ENCODE results near the gene OR10AD1. TPM values are rescaled to one million over a fixed set of nuclear protein-coding genes. Genes with fewer than 3 reads are reported as not detected.

OR10AD1 gene
- total RNA-seq, 1 donor from 2014 or later, result not detected

Other genes starting within 250 kb of the OR10AD1 start
- 168 and 169 TPM in 2 replicates for gene TMEM106C, start 239.7 kb downstream of the OR10AD1 start, total RNA-seq
- gene COL2A1, start 198.8 kb downstream of the OR10AD1 start, total RNA-seq, result 0.14 and 0.27 TPM in 2 replicates
- gene SENP1, start 97.2 kb downstream of the OR10AD1 start, total RNA-seq, result 45.9 and 49.0 TPM in 2 replicates
- 55.2 and 67.3 TPM in 2 replicates for gene PFKM, start 83.9 kb downstream of the OR10AD1 start, total RNA-seq
- gene ASB8, start 45.8 kb downstream of the OR10AD1 start, total RNA-seq, result 32.5 and 33.1 TPM in 2 replicates
- 0.34 and 0.64 TPM in 2 replicates for gene CCDC184, start 19.6 kb downstream of the OR10AD1 start, total RNA-seq
- gene ZNF641, start 147.6 kb upstream of the OR10AD1 start, total RNA-seq, result 5.4 and 6.4 TPM in 2 replicates

Data from activated T-helper 2 cell treated with anti-CD3 and anti-CD28 coated beads, Interferon-gamma antibody, Interleukin-2, Interleukin-4, amounts not matched to agents 10 μg/mL and 5 μg/mL and 100 μg/mL, durations not matched to agents 14 hours and 24 hours and 36 hours (primary cell).